Measurements from ENCODE around the gene PPP2R2D.

The PPP2R2D gene

GRCh38 chr10:131946321-131946751 lies 45.5 kb downstream of the PPP2R2D start:
- Histone ChIP-seq H4K20me1 (ENCODE audit: insufficient read depth, low read length, poor library complexity, severe bottlenecking) (no peaks in the 10 kb centered on the region), H3K4me1 (ENCODE audit: insufficient read depth, low read length, poor library complexity, severe bottlenecking) (no peaks in the 10 kb centered on the region), H3F3A (ENCODE audit: low read depth) (no peaks in the 10 kb centered on the region), H3K79me2 (ENCODE audit: insufficient read depth, low read length) (peaks cover 5% of the 10 kb centered on the region; the same call in 1 of the 2 replicates), H3K36me3 (ENCODE audit: insufficient read depth, low read length) (peaks cover 93% of the 10 kb centered on the region; the same call in 1 of the 2 replicates), H3K9ac (ENCODE audit: low read depth, low read length, poor library complexity, severe bottlenecking) (no peak overlapping the region), H2AFZ (ENCODE audit: low read length) (no peak overlapping the region), H3K9me3 (ENCODE audit: insufficient read depth, low read depth, low read length) (no peaks in the 10 kb centered on the region), H3K27me3 (ENCODE audit: insufficient read depth, low read length, poor library complexity, severe bottlenecking) (no peaks in the 10 kb centered on the region), H3K4me2 (ENCODE audit: low read depth, low read length, poor library complexity, severe bottlenecking) (no peak overlapping the region), H3K9me2 (replicated peaks; ENCODE audit: low read depth, low read length) (no peaks in the 10 kb centered on the region), H3K4me3 (ENCODE audit: low read length, poor library complexity, severe bottlenecking) (no peak overlapping the region)
- TF ChIP-seq EZH2phosphoT487 (IDR thresholded peaks at IDR 0.05; ENCODE audit: borderline replicate concordance) (no peak), CTCF (conservative IDR thresholded peaks at IDR 0.05; ENCODE audit: low read length) (no peak)

- Histone ChIP-seq H3K4me1 (ENCODE audit: insufficient read depth, low read length, poor library complexity, severe bottlenecking) (no peaks in the 10 kb centered on the region), H3K79me2 (ENCODE audit: insufficient read depth, low read length) (peaks cover 5% of the 10 kb centered on the region; the same call in 1 of the 2 replicates), H3K9me3 (ENCODE audit: insufficient read depth, low read depth, low read length) (no peaks in the 10 kb centered on the region), H2AFZ (ENCODE audit: low read length) (no peak overlapping the region), H3K4me2 (ENCODE audit: low read depth, low read length, poor library complexity, severe bottlenecking) (no peak overlapping the region), H3K9me2 (replicated peaks; ENCODE audit: low read depth, low read length) (no peaks in the 10 kb centered on the region), H3K9ac (ENCODE audit: low read depth, low read length, poor library complexity, severe bottlenecking) (no peak overlapping the region), H4K20me1 (ENCODE audit: insufficient read depth, low read length, poor library complexity, severe bottlenecking) (no peaks in the 10 kb centered on the region), H3K36me3 (ENCODE audit: insufficient read depth, low read length) (peaks cover 93% of the 10 kb centered on the region; the same call in 1 of the 2 replicates), H3K27me3 (ENCODE audit: insufficient read depth, low read length, poor library complexity, severe bottlenecking) (no peaks in the 10 kb centered on the region), H3K4me3 (ENCODE audit: low read length, poor library complexity, severe bottlenecking) (no peak overlapping the region), H3F3A (ENCODE audit: low read depth) (no peaks in the 10 kb centered on the region)
- TF ChIP-seq EZH2phosphoT487 (IDR thresholded peaks at IDR 0.05; ENCODE audit: borderline replicate concordance) (no peak), CTCF (conservative IDR thresholded peaks at IDR 0.05; ENCODE audit: low read length) (no peak)
Observed at GRCh38 chr10:131946880-131947279, 46.1 kb downstream of the PPP2R2D start.

- Histone ChIP-seq H3K4me2 (ENCODE audit: low read depth, low read length, poor library complexity, severe bottlenecking) (no peak overlapping the region), H3K27me3 (ENCODE audit: insufficient read depth, low read length, poor library complexity, severe bottlenecking) (no peaks in the 10 kb centered on the region), H3K79me2 (ENCODE audit: insufficient read depth, low read length) (peaks cover 5% of the 10 kb centered on the region; the same call in 1 of the 2 replicates), H3F3A (ENCODE audit: low read depth) (no peaks in the 10 kb centered on the region), H2AFZ (ENCODE audit: low read length) (no peak overlapping the region), H3K4me3 (ENCODE audit: low read length, poor library complexity, severe bottlenecking) (no peak overlapping the region), H3K9me3 (ENCODE audit: insufficient read depth, low read depth, low read length) (no peaks in the 10 kb centered on the region), H3K9ac (ENCODE audit: low read depth, low read length, poor library complexity, severe bottlenecking) (no peak overlapping the region), H3K9me2 (replicated peaks; ENCODE audit: low read depth, low read length) (no peaks in the 10 kb centered on the region), H3K4me1 (ENCODE audit: insufficient read depth, low read length, poor library complexity, severe bottlenecking) (no peaks in the 10 kb centered on the region), H4K20me1 (ENCODE audit: insufficient read depth, low read length, poor library complexity, severe bottlenecking) (no peaks in the 10 kb centered on the region), H3K36me3 (ENCODE audit: insufficient read depth, low read length) (peaks cover 88% of the 10 kb centered on the region; the same call in 1 of the 2 replicates)
- TF ChIP-seq CTCF (conservative IDR thresholded peaks at IDR 0.05; ENCODE audit: low read length) (no peak), EZH2phosphoT487 (IDR thresholded peaks at IDR 0.05; ENCODE audit: borderline replicate concordance) (no peak)
Observed at GRCh38 chr10:131947631-131948347, 47.0 kb downstream of the PPP2R2D start.
